Rectal smooth muscle tissue (tissue), 1 donor: ENCODE data around the gene AADAT.

Source experiments
- H3K27ac ChIP-seq: one replicate; pipeline ENCODE4 v1.7.0; 2013; ENCODE audit warnings: low read depth, low read length, inconsistent platforms
- H3K27me3 ChIP-seq: one replicate; pipeline ENCODE4 v1.7.0; 2013; ENCODE audit warnings: low read length; ENCODE audit not compliant: control insufficient read depth, insufficient read depth
- H3K36me3 ChIP-seq: one replicate; pipeline ENCODE4 v1.7.0; 2013; ENCODE audit warnings: low read length; ENCODE audit not compliant: control insufficient read depth, insufficient read depth
- H3K4me1 ChIP-seq: one replicate; pipeline ENCODE4 v1.7.0; 2013; ENCODE audit warnings: low read length; ENCODE audit not compliant: control insufficient read depth, insufficient read depth
- H3K4me3 ChIP-seq: one replicate; pipeline ENCODE4 v1.7.0; 2013; ENCODE audit warnings: low read length
- H3K9ac ChIP-seq: one replicate; pipeline ENCODE4 v1.7.0; 2013; ENCODE audit warnings: low read length

Gene AADAT

GRCh38 chr4:170017252-170017651 lies 72.5 kb downstream of the AADAT start:
- Histone ChIP-seq H3K4me1 (no peaks in the 10 kb centered on the region), H3K27ac (no peak overlapping the region), H3K4me3 (no peak overlapping the region), H3K36me3 (no peaks in the 10 kb centered on the region), H3K9ac (no peak overlapping the region), H3K27me3 (no peaks in the 10 kb centered on the region)

- H3K36me3 ChIP-seq, result no peaks in the 10 kb centered on the region
- H3K27me3 ChIP-seq, result no peaks in the 10 kb centered on the region
- H3K9ac ChIP-seq, result no peak overlapping the region
- H3K27ac ChIP-seq, result no peak overlapping the region
- no peaks in the 10 kb centered on the region for H3K4me1 ChIP-seq
- H3K4me3 ChIP-seq, result no peak overlapping the region
Measured at GRCh38 chr4:170015285-170015684, 74.5 kb downstream of the AADAT start.

- H3K9ac ChIP-seq, result no peak overlapping the region
- H3K36me3 ChIP-seq, result no peaks in the 10 kb centered on the region
- H3K27ac ChIP-seq, result no peak overlapping the region
- no peaks in the 10 kb centered on the region for H3K4me1 ChIP-seq
- H3K27me3 ChIP-seq, result no peaks in the 10 kb centered on the region
- H3K4me3 ChIP-seq, result no peak overlapping the region
Measured at GRCh38 chr4:170014359-170015011, 75.3 kb downstream of the AADAT start.

- no peaks in the 10 kb centered on the region for H3K27me3 ChIP-seq
- no peak overlapping the region for H3K9ac ChIP-seq
- no peaks in the 10 kb centered on the region for H3K4me1 ChIP-seq
- H3K27ac ChIP-seq, result no peak overlapping the region
- no peak overlapping the region for H3K4me3 ChIP-seq
- no peaks in the 10 kb centered on the region for H3K36me3 ChIP-seq
Measured at GRCh38 chr4:170012629-170012958, 77.2 kb downstream of the AADAT start.

- H3K36me3 ChIP-seq, result no peaks in the 10 kb centered on the region
- no peaks in the 10 kb centered on the region for H3K4me1 ChIP-seq
- H3K9ac ChIP-seq, result no peak overlapping the region
- no peak overlapping the region for H3K4me3 ChIP-seq
- no peak overlapping the region for H3K27ac ChIP-seq
- no peaks in the 10 kb centered on the region for H3K27me3 ChIP-seq
Measured at GRCh38 chr4:170011921-170012628, 77.7 kb downstream of the AADAT start.
